ENCODE measurements around the gene GZMB.

DNA sequence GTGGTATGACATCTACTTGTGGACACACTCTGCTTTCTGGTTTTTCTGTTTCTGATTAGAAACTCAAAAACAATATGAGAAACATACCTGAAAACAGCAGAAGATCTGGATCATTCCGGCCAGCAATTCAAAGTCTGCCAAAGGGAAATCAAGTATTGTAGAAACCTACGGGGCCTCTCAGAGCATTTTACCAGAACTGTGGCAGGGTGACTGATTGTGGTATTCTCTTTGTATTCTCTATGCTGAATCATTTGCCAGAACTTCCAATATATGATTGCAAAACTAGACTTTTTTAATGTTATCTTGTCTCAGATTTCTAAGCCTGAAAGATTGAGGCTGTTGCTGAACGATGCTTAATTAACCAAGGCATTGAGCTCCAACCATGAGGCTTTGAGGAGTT, 5.9 kb upstream of the GZMB start:
- TF ChIP-seq, protein P1, sequence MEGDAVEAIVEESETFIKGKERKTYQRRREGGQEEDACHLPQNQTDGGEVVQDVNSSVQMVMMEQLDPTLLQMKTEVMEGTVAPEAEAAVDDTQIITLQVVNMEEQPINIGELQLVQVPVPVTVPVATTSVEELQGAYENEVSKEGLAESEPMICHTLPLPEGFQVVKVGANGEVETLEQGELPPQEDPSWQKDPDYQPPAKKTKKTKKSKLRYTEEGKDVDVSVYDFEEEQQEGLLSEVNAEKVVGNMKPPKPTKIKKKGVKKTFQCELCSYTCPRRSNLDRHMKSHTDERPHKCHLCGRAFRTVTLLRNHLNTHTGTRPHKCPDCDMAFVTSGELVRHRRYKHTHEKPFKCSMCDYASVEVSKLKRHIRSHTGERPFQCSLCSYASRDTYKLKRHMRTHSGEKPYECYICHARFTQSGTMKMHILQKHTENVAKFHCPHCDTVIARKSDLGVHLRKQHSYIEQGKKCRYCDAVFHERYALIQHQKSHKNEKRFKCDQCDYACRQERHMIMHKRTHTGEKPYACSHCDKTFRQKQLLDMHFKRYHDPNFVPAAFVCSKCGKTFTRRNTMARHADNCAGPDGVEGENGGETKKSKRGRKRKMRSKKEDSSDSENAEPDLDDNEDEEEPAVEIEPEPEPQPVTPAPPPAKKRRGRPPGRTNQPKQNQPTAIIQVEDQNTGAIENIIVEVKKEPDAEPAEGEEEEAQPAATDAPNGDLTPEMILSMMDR (IDR thresholded peaks at IDR 0.05), result no peak
- TF ChIP-seq EZH2 (IDR thresholded peaks at IDR 0.05), result no peak
- no peak for TF ChIP-seq EZH2phosphoT487 (IDR thresholded peaks at IDR 0.05)
